GM23248 (cell line): Measurements from ENCODE around the gene MB. TPM values are rescaled to one million over a fixed set of nuclear protein-coding genes. Genes with fewer than 3 reads are reported as not detected.

Experiments used
- DNase-seq: peaks from one replicate; pipeline ENCODE4 v3.0.0-alpha.2; 2015
- H2AFZ ChIP-seq: fragments of 200-600 bp; sonication (generic); 2 replicates; pipeline ENCODE4 v1.6.1; 2016; ENCODE audit warnings: antibody characterized with exemption
- H3F3A ChIP-seq: fragments of 200-600 bp; sonication (generic); 2 replicates; pipeline ENCODE4 v1.6.1; 2016; ENCODE audit warnings: mild to moderate bottlenecking, antibody characterized with exemption, mixed run types; ENCODE audit not compliant: insufficient read depth
- H3K27ac ChIP-seq: fragments of 200-600 bp; sonication (generic); 2 replicates; pipeline ENCODE4 v1.5.1; 2016; ENCODE audit warnings: mild to moderate bottlenecking
- H3K27me3 ChIP-seq: fragments of 200-600 bp; sonication (generic); replicated peaks from 2 replicates; pipeline ENCODE4 v1.6.1; 2016; ENCODE audit warnings: mild to moderate bottlenecking; ENCODE audit not compliant: insufficient read depth
- H3K36me3 ChIP-seq: fragments of 200-600 bp; sonication (generic); 2 replicates; pipeline ENCODE4 v1.6.1; 2016; ENCODE audit warnings: low read depth, mild to moderate bottlenecking
- H3K4me1 ChIP-seq: fragments of 200-600 bp; sonication (generic); 2 replicates; pipeline ENCODE4 v1.6.1; 2016; ENCODE audit warnings: mild to moderate bottlenecking; ENCODE audit not compliant: insufficient read depth
- H3K4me2 ChIP-seq: fragments of 200-600 bp; sonication (generic); one replicate; pipeline ENCODE4 v1.6.1; 2016; ENCODE audit warnings: mild to moderate bottlenecking; ENCODE audit not compliant: unreplicated experiment
- H3K4me3 ChIP-seq: fragments of 200-600 bp; sonication (generic); 2 replicates; pipeline ENCODE4 v1.5.1; 2016; ENCODE audit warnings: mild to moderate bottlenecking
- H3K79me2 ChIP-seq: fragments of 200-600 bp; sonication (generic); 2 replicates; pipeline ENCODE4 v1.6.1; 2016; ENCODE audit warnings: mild to moderate bottlenecking; ENCODE audit not compliant: insufficient read depth
- H3K9ac ChIP-seq: fragments of 200-600 bp; sonication (generic); 2 replicates; pipeline ENCODE4 v1.6.1; 2016; ENCODE audit warnings: mild to moderate bottlenecking
- H3K9me2 ChIP-seq: fragments of 200-600 bp; sonication (generic); 2 replicates; pipeline ENCODE4 v1.6.1; 2016; ENCODE audit warnings: mixed run types, mild to moderate bottlenecking, moderate library complexity; ENCODE audit not compliant: insufficient read depth
- H3K9me3 ChIP-seq: fragments of 200-600 bp; sonication (generic); one replicate; pipeline ENCODE4 v1.6.1; 2017; ENCODE audit warnings: low read depth
- H4K20me1 ChIP-seq: fragments of 200-600 bp; sonication (generic); 2 replicates; pipeline ENCODE4 v1.6.0; 2016; ENCODE audit not compliant: insufficient read depth
- EZH2 ChIP-seq: fragments of 200-600 bp; sonication (generic); IDR thresholded peaks from 2 replicates; pipeline ENCODE4 v1.6.1; 2018; ENCODE audit warnings: antibody characterized with exemption, mild to moderate bottlenecking; ENCODE audit not compliant: insufficient read depth, poor library complexity, severe bottlenecking
- EZH2phosphoT487 ChIP-seq: fragments of 200-600 bp; sonication (generic); IDR thresholded peaks from 2 replicates; pipeline ENCODE4 v1.6.1; 2018; ENCODE audit warnings: antibody characterized with exemption, moderate library complexity, mild to moderate bottlenecking, low read depth; ENCODE audit not compliant: insufficient read depth
- WGBS, 2 experiments: methylation state at CpG; one replicate each; pipeline ENCODE4 v1.1.6; 2015 to 2017; ENCODE audit warnings: low lambda C conversion rate in 2 of 2, low coverage in 1 of 2; ENCODE audit errors: missing lambda C conversion rate in 2 of 2; 5-methylcytosine and 5-hydroxymethylcytosine counted together
- in situ Hi-C: fragments of 300-500 bp; cut with MboI; formaldehyde crosslinking; loops from 2 replicates; pipeline ENCODE4 v1.15.0; 2020
- polyA plus RNA-seq: library from polyadenylated mRNA; unstranded; fragments of >200 nt; fragmentation: Nextera tagmentation; extraction: Ambion mirVana; gene quantifications from 2 replicates; pipeline ENCODE4 v1.2.1, GENCODE V29; 2016
- total RNA-seq: library from RNA; depleted of rRNA; stranded (reverse); fragments of >200 nt; shearing (Covaris generic); gene quantifications from 2 replicates; pipeline ENCODE4 v1.2.3, GENCODE V29; 2014

The MB gene
- total and polyA plus RNA-seq, 2 experiments from 2014 or later, result not detected

- no peak overlapping the region for H3K4me2 ChIP-seq
- no peaks in the 10 kb centered on the region for H3K9me3 ChIP-seq
- H3K79me2 ChIP-seq, result no peaks in the 10 kb centered on the region
- H3K27me3 ChIP-seq, result no peaks in the 10 kb centered on the region
- no peak for DNase-seq
- no peaks in the 10 kb centered on the region for H3K9me2 ChIP-seq
- TF ChIP-seq EZH2 (no peak), EZH2phosphoT487 (no peak)
- 87 to 89% methylated on average over 15 to 19 of the region's 19 CpGs for WGBS, 2 experiments
- no peaks in the 10 kb centered on the region for H3K36me3 ChIP-seq
- no peak overlapping the region for H3K27ac ChIP-seq
- no peaks in the 10 kb centered on the region for H4K20me1 ChIP-seq
- no peak overlapping the region for H3K4me3 ChIP-seq
- no peak overlapping the region for H3K9ac ChIP-seq
- in situ Hi-C loops, result no loop called here
- peaks cover 3% of the 10 kb centered on the region; the same call in 1 of the 2 replicates for H3F3A ChIP-seq
- no peak overlapping the region for H2AFZ ChIP-seq
- H3K4me1 ChIP-seq, result no peaks in the 10 kb centered on the region
Observed at GRCh38 chr22:35578836-35579575, 38.1 kb downstream of the MB start.

- H2AFZ ChIP-seq, result no peak overlapping the region
- no peaks in the 10 kb centered on the region for H3K27me3 ChIP-seq
- 78 to 82% methylated on average over 2 of the region's 2 CpGs for WGBS, 2 experiments
- no peaks in the 10 kb centered on the region for H3K9me2 ChIP-seq
- no peaks in the 10 kb centered on the region for H3K36me3 ChIP-seq
- DNase-seq, result no peak
- no peaks in the 10 kb centered on the region for H3K4me1 ChIP-seq
- H3K79me2 ChIP-seq, result no peaks in the 10 kb centered on the region
- H3K9me3 ChIP-seq, result no peaks in the 10 kb centered on the region
- no peak overlapping the region for H3K9ac ChIP-seq
- H4K20me1 ChIP-seq, result no peaks in the 10 kb centered on the region
- no peak overlapping the region for H3K4me3 ChIP-seq
- no peak for TF ChIP-seq EZH2phosphoT487
- TF ChIP-seq EZH2, result no peak
- H3K4me2 ChIP-seq, result no peak overlapping the region
- in situ Hi-C loops, result no loop called here
- peaks cover 3% of the 10 kb centered on the region; the same call in 1 of the 2 replicates for H3F3A ChIP-seq
- no peak overlapping the region for H3K27ac ChIP-seq
Observed at GRCh38 chr22:35577799-35578659, 39.1 kb downstream of the MB start.

DNA sequence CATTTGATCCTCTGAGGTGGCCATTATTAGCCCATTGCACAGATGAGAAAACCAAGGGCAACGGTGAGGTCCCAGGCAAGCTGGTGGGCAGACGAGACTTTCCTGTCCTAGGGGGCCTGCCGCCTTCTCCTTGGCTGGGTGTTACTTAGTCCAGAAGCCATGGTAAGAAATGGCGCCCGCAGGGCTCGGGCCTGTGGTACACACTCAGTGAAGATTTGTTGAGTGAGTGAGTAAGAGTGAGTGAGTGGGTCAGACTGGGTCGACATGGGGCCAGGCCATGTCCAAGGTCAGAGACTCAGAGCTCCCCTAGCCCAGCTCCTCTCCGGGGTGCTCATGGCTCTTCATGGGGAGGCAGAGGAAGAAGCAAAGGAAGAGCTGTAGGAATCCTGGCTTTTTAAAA lies 40.5 kb downstream of the MB start:
- 91 to 94% methylated on average over 8 of the region's 8 CpGs for WGBS, 2 experiments
- H3F3A ChIP-seq, result no peaks in the 10 kb centered on the region
- H3K27ac ChIP-seq, result no peak overlapping the region
- H3K4me1 ChIP-seq, result no peaks in the 10 kb centered on the region
- no peaks in the 10 kb centered on the region for H3K9me2 ChIP-seq
- H4K20me1 ChIP-seq, result no peaks in the 10 kb centered on the region
- TF ChIP-seq EZH2phosphoT487 (no peak), EZH2 (no peak)
- DNase-seq, result no peak
- H3K9me3 ChIP-seq, result no peaks in the 10 kb centered on the region
- no peak overlapping the region for H3K4me3 ChIP-seq
- no peak overlapping the region for H3K4me2 ChIP-seq
- no peaks in the 10 kb centered on the region for H3K27me3 ChIP-seq
- H3K9ac ChIP-seq, result no peak overlapping the region
- no peaks in the 10 kb centered on the region for H3K79me2 ChIP-seq
- in situ Hi-C loops, result no loop called here
- H2AFZ ChIP-seq, result no peak overlapping the region
- no peaks in the 10 kb centered on the region for H3K36me3 ChIP-seq

DNA sequence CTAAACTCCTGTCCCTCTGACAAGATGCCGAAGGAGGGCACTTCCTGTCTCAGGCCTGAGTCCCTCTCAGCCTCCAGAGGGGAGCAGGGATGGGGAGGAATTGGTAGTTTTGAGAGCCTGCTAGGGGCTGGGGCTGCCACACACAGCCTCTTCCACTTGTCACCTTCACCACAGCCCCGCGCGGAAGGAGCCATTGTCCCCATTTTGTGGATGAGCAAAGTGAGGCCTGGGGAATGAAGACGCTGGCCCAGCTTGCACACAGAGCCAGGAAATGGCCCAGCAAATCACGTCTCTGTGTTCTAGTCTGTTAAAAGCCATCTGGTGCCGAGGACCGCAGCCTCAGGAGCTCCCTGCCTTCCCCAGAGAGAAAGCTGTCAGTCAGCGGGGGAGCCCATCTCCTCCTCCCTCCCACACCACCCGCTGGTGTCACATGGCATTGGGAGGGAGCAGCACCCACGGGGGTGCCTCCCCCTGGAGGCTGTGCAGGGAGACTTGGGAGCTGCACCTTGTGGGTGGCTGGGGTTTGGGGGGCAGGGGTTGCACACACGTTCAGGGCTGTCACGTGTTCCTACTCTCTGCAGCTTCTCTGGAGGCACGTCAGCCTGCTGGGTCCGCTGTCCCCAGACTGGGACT lies 41.9 kb downstream of the MB start:
- 62 to 70% methylated on average over 14 to 15 of the region's 15 CpGs for WGBS, 2 experiments
- in situ Hi-C loops, result no loop called here
- TF ChIP-seq EZH2phosphoT487 (no peak), EZH2 (no peak)

More for the DNA sequence above, 41.9 kb downstream of the MB start:
- H4K20me1 ChIP-seq, result no peaks in the 10 kb centered on the region
- H3K27me3 ChIP-seq, result no peaks in the 10 kb centered on the region
- H3K9me2 ChIP-seq, result no peaks in the 10 kb centered on the region
- H3F3A ChIP-seq, result no peaks in the 10 kb centered on the region
- H3K36me3 ChIP-seq, result no peaks in the 10 kb centered on the region
- no peak overlapping the region for H3K4me3 ChIP-seq
- H3K4me2 ChIP-seq, result no peak overlapping the region
- H3K79me2 ChIP-seq, result no peaks in the 10 kb centered on the region
- no peak for DNase-seq
- no peak overlapping the region for H3K9ac ChIP-seq
- no peak overlapping the region for H2AFZ ChIP-seq
- H3K27ac ChIP-seq, result no peak overlapping the region
- H3K4me1 ChIP-seq, result no peaks in the 10 kb centered on the region
- H3K9me3 ChIP-seq, result no peaks in the 10 kb centered on the region
